Measurements from ENCODE around the gene FHAD1.

- TF ChIP-seq CTCF (IDR thresholded peaks at IDR 0.05) (no peak), POLR2A (IDR thresholded peaks at IDR 0.05) (no peak)
These were observed 189.9 kb downstream of the FHAD1 start for GRCh38 chr1:15436881-15437442.

All from thyroid gland (tissue), 4 donors.